Measurements from ENCODE around the gene EIF2B1.

EIF2B1 gene

DNA sequence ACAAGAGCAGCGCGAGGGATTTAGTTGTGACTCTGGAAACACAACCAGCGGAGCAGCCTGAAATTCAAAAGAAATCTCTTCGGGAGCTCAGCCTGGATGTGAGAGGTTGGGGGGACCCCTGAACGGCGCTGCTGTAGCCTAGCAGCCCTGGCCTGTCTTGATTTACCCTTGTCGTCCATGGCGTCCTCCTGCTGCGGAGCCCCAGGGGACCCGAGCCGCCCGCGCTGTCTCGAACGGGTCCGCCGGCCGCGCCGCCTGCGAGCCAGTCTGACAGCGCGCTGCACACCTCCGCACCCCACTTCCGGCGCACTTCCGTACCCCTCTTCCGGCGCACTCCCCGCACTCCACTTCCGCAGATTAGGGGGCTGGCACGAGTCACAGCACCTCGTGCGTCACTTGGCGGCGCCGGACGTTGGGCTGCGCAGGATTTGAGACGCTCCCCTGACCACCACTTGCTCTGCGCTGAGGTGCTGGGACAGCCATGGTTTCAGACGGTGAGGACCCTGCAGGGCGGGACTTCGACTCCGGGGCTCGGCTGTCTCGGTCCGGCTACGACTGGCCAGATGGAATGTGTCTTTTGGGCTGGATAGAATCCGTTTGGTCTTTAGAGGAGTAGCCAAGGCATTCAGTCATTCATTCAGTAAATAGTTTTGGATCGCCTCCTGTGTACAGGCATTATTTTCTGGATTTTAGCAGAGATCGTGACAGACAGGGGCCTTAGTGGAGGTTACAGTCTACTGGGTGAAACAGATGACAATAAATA is at the start of gene EIF2B1, which contains the start of gene GTF2H3:
EIF2B1 (minus strand) TSS at position 308 of the 763 bp plus-strand sequence; CDS start at position 179, 129 bp downstream.
GTF2H3 (plus strand) TSS at position 451 of the 763 bp plus-strand sequence; CDS start at position 482, 31 bp downstream.
- ChIA-PET CTCF (no interaction called here), POLR2A (interaction anchor here (0.6 to 1.2 kb wide), 3 partner anchors 10 to 293 kb away, joined by 4 to 6 read pairs (median 5); partner anchors contain the start of gene ATP6V0A2)
- Histone ChIP-seq H3K9me3 (ENCODE audit: control insufficient read depth, insufficient read depth, low read depth, low read length) (no peaks in the 10 kb centered on the region), H3K4me1 (ENCODE audit: control insufficient read depth, insufficient read depth, low read length) (0 out of 2 replicates have a peak, but pooled peaks cover 5% of the 10 kb centered on the region), H3K4me3 (ENCODE audit: low read depth, low read length) (peak within 1 kb of the TSS; percentile 71), H3K36me3 (ENCODE audit: control insufficient read depth in 2 of 2, insufficient read depth in 1 of 2, low read length in 2 of 2) (peaks cover 24% of the 10 kb centered on the region in 2 experiments), H3K27ac (ENCODE audit: extremely low read depth, low read depth, low read length) (peak within 1 kb of the TSS; percentile 89)
- TF ChIP-seq, protein P1, sequence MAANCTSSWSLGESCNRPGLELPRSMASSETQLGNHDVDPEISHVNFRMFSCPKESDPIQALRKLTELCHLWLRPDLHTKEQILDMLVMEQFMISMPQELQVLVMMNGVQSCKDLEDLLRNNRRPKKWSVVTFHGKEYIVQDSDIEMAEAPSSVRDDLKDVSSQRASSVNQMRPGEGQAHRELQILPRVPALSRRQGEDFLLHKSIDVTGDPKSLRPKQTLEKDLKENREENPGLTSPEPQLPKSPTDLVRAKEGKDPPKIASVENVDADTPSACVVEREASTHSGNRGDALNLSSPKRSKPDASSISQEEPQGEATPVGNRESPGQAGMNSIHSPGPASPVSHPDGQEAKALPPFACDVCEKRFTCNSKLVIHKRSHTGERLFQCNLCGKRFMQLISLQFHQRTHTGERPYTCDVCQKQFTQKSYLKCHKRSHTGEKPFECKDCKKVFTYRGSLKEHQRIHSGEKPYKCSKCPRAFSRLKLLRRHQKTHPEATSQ (tag by site-specific recombination; IDR thresholded peaks at IDR 0.05): 0 out of 2 replicates have a peak, but pooled peaks have one; percentile 11
- TF ChIP-seq, protein P2, sequence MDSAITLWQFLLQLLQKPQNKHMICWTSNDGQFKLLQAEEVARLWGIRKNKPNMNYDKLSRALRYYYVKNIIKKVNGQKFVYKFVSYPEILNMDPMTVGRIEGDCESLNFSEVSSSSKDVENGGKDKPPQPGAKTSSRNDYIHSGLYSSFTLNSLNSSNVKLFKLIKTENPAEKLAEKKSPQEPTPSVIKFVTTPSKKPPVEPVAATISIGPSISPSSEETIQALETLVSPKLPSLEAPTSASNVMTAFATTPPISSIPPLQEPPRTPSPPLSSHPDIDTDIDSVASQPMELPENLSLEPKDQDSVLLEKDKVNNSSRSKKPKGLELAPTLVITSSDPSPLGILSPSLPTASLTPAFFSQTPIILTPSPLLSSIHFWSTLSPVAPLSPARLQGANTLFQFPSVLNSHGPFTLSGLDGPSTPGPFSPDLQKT (IDR thresholded peaks at IDR 0.05; ENCODE audit: borderline replicate concordance, low read depth, low read length): peak; percentile 76; the same call in 1 of the 2 replicates
- TF ChIP-seq EGR2 (tag by site-specific recombination; IDR thresholded peaks at IDR 0.05; ENCODE audit: low read depth): peak; percentile 72
- no peak for TF ChIP-seq ZNF837 (tag by site-specific recombination; IDR thresholded peaks at IDR 0.05)
- TF ChIP-seq ZNF335 (tag by site-specific recombination; conservative IDR thresholded peaks at IDR 0.05): peak; percentile 94
- TF ChIP-seq, protein P3, sequence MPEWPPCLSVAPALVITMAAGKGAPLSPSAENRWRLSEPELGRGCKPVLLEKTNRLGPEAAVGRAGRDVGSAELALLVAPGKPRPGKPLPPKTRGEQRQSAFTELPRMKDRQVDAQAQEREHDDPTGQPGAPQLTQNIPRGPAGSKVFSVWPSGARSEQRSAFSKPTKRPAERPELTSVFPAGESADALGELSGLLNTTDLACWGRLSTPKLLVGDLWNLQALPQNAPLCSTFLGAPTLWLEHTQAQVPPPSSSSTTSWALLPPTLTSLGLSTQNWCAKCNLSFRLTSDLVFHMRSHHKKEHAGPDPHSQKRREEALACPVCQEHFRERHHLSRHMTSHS (tag by site-specific recombination; IDR thresholded peaks at IDR 0.05): no peak
- peak; percentile 72 for TF ChIP-seq GLIS1 (tag by site-specific recombination; IDR thresholded peaks at IDR 0.05)
- TF ChIP-seq ZNF677 (tag by site-specific recombination; IDR thresholded peaks at IDR 0.05): no peak
- TF ChIP-seq GLI2 (tag by site-specific recombination; IDR thresholded peaks at IDR 0.05; ENCODE audit: borderline replicate concordance, low read depth): no peak
- TF ChIP-seq ZBTB21 (tag by site-specific recombination; IDR thresholded peaks at IDR 0.05): peak; percentile 87
- TF ChIP-seq ZNF670 (tag by site-specific recombination; IDR thresholded peaks at IDR 0.05; ENCODE audit: low read depth): no peak
- no peak for TF ChIP-seq ZNF747 (tag by site-specific recombination; IDR thresholded peaks at IDR 0.05)
- no peak for TF ChIP-seq FEZF1 (tag by site-specific recombination; IDR thresholded peaks at IDR 0.05)
- TF ChIP-seq ZNF660 (tag by site-specific recombination; IDR thresholded peaks at IDR 0.05): peak; percentile 35; the same call in 1 of the 2 replicates
- TF ChIP-seq, protein P4, sequence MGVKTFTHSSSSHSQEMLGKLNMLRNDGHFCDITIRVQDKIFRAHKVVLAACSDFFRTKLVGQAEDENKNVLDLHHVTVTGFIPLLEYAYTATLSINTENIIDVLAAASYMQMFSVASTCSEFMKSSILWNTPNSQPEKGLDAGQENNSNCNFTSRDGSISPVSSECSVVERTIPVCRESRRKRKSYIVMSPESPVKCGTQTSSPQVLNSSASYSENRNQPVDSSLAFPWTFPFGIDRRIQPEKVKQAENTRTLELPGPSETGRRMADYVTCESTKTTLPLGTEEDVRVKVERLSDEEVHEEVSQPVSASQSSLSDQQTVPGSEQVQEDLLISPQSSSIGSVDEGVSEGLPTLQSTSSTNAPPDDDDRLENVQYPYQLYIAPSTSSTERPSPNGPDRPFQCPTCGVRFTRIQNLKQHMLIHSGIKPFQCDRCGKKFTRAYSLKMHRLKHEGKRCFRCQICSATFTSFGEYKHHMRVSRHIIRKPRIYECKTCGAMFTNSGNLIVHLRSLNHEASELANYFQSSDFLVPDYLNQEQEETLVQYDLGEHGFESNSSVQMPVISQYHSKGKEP (tag by site-specific recombination; IDR thresholded peaks at IDR 0.05): no peak
- TF ChIP-seq SCRT1 (tag by site-specific recombination; IDR thresholded peaks at IDR 0.05; ENCODE audit: borderline replicate concordance): peak; percentile 97
- TF ChIP-seq, protein P5, sequence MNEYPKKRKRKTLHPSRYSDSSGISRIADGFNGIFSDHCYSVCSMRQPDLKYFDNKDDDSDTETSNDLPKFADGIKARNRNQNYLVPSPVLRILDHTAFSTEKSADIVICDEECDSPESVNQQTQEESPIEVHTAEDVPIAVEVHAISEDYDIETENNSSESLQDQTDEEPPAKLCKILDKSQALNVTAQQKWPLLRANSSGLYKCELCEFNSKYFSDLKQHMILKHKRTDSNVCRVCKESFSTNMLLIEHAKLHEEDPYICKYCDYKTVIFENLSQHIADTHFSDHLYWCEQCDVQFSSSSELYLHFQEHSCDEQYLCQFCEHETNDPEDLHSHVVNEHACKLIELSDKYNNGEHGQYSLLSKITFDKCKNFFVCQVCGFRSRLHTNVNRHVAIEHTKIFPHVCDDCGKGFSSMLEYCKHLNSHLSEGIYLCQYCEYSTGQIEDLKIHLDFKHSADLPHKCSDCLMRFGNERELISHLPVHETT (tag by site-specific recombination; IDR thresholded peaks at IDR 0.05): peak; percentile 88
- TF ChIP-seq, protein P6, sequence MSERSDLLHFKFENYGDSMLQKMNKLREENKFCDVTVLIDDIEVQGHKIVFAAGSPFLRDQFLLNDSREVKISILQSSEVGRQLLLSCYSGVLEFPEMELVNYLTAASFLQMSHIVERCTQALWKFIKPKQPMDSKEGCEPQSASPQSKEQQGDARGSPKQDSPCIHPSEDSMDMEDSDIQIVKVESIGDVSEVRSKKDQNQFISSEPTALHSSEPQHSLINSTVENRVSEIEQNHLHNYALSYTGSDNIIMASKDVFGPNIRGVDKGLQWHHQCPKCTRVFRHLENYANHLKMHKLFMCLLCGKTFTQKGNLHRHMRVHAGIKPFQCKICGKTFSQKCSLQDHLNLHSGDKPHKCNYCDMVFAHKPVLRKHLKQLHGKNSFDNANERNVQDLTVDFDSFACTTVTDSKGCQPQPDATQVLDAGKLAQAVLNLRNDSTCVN (tag by site-specific recombination; optimal IDR thresholded peaks at IDR 0.05): peak; percentile 91
- TF ChIP-seq ZNF155 (tag by site-specific recombination; IDR thresholded peaks at IDR 0.05): no peak
- TF ChIP-seq, protein P7, sequence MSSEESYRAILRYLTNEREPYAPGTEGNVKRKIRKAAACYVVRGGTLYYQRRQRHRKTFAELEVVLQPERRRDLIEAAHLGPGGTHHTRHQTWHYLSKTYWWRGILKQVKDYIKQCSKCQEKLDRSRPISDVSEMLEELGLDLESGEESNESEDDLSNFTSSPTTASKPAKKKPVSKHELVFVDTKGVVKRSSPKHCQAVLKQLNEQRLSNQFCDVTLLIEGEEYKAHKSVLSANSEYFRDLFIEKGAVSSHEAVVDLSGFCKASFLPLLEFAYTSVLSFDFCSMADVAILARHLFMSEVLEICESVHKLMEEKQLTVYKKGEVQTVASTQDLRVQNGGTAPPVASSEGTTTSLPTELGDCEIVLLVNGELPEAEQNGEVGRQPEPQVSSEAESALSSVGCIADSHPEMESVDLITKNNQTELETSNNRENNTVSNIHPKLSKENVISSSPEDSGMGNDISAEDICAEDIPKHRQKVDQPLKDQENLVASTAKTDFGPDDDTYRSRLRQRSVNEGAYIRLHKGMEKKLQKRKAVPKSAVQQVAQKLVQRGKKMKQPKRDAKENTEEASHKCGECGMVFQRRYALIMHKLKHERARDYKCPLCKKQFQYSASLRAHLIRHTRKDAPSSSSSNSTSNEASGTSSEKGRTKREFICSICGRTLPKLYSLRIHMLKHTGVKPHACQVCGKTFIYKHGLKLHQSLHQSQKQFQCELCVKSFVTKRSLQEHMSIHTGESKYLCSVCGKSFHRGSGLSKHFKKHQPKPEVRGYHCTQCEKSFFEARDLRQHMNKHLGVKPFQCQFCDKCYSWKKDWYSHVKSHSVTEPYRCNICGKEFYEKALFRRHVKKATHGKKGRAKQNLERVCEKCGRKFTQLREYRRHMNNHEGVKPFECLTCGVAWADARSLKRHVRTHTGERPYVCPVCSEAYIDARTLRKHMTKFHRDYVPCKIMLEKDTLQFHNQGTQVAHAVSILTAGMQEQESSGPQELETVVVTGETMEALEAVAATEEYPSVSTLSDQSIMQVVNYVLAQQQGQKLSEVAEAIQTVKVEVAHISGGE (tag by site-specific recombination; conservative IDR thresholded peaks at IDR 0.05; ENCODE audit: low read depth): peak; percentile 98
- TF ChIP-seq, protein P8, sequence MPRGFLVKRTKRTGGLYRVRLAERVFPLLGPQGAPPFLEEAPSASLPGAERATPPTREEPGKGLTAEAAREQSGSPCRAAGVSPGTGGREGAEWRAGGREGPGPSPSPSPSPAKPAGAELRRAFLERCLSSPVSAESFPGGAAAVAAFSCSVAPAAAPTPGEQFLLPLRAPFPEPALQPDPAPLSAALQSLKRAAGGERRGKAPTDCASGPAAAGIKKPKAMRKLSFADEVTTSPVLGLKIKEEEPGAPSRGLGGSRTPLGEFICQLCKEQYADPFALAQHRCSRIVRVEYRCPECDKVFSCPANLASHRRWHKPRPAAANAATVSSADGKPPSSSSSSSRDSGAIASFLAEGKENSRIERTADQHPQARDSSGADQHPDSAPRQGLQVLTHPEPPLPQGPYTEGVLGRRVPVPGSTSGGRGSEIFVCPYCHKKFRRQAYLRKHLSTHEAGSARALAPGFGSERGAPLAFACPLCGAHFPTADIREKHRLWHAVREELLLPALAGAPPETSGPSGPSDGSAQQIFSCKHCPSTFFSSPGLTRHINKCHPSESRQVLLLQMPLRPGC (tag by site-specific recombination; IDR thresholded peaks at IDR 0.05): peak; percentile 67
- TF ChIP-seq ZNF514 (tag by site-specific recombination; IDR thresholded peaks at IDR 0.05): no peak
- TF ChIP-seq ZNF623 (tag by site-specific recombination; IDR thresholded peaks at IDR 0.05): no peak
- no peak for TF ChIP-seq ZNF211 (tag by site-specific recombination; IDR thresholded peaks at IDR 0.05; ENCODE audit: low read depth)
